WTC11 (cell line): ENCODE results near the gene LGALS7.

Source experiments
- CBFB ChIP-seq: sonication (generic); formaldehyde crosslinking; IDR thresholded peaks from 2 replicates; pipeline ENCODE4 v1.8.1; 2022; ENCODE audit warnings: mild to moderate bottlenecking, low read depth, missing genetic modification reagents
- CREB1 ChIP-seq: sonication (generic); formaldehyde crosslinking; IDR thresholded peaks from 2 replicates; pipeline ENCODE4 v1.8.0; 2023; ENCODE audit warnings: mild to moderate bottlenecking, missing genetic modification reagents
- CTCF ChIP-seq: fragments of 200-600 bp; IDR thresholded peaks from 2 replicates; pipeline ENCODE4 v1.8.0; 2022; ENCODE audit warnings: antibody characterized with exemption
- PREB ChIP-seq: sonication (generic); formaldehyde crosslinking; IDR thresholded peaks from 2 replicates; pipeline ENCODE4 v1.8.1; 2022; ENCODE audit warnings: mild to moderate bottlenecking, missing genetic modification reagents, moderate library complexity, borderline replicate concordance

DNA sequence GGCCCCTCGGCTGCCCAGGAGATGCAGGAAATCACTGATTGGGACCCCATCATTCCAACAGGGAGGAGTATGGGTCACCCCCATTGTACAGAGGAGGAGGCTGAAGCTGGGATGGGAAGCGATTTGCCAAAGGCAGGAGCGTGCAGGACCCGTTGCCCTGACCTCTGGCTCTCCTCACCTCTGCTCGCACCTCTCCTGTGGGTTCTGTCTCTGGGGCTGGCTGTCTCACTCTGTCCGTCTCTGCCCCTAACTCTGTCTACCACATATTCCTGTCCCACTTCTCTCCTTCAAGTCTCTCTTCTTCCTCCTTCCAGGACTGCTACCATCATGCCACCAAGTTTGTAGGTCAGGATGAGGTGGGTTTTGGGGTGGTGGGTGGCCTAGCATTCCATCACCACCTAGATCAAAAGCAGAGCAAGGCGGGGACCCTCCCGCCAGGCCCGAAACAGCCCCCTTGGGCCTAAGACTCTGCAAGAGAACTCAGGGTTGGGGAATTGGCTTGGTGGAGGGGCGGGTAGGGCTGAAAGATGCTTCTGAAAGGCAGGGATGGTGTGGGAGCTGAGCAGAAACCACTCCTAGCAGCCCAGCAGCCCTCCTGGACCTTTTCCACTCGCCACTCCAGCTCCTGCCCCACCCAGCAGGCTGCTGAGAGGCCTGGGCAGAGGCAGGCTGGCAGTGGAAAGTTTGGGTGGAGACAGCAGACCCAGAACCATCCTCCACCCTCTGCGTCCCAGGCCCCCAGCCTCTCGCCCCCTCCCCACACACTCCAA, 1.0 kb upstream of the LGALS7 start:
- no peak for TF ChIP-seq CBFB (CRISPR knock-in tag)
- no peak for TF ChIP-seq CTCF
- no peak for TF ChIP-seq PREB
- no peak for TF ChIP-seq CREB1
